MM.1S (cell line): ENCODE data around the gene SLC35B1.

Experiments
- CTCF ChIP-seq: fragments of 300-600 bp; sonication (generic); IDR thresholded peaks from 2 replicates; pipeline ENCODE4 v1.5.1; 2016; ENCODE audit warnings: antibody characterized with exemption, low read length, mixed read lengths
- EZH2 ChIP-seq: fragments of 300-600 bp; sonication (generic); optimal IDR thresholded peaks from 2 replicates; pipeline ENCODE3; 2017; ENCODE audit warnings: low read depth, mild to moderate bottlenecking, antibody characterized with exemption, low read length, mixed read lengths

- TF ChIP-seq CTCF (no peak), EZH2 (no peak)
These were observed 16.6 kb downstream of the SLC35B1 start for GRCh38 chr17:49691086-49691676.
